Lower leg skin (tissue), 4 donors: ENCODE measurements around the gene PLXNC1. TPM values are rescaled to one million over a fixed set of nuclear protein-coding genes. Genes with fewer than 3 reads are reported as not detected.

Experiments
- DNase-seq, 2 donors: peaks; one replicate each; pipeline ENCODE4 v3.0.0-alpha.2; 2019; ENCODE audit warnings: low spot score in 2 of 2
- H3K4me3 ChIP-seq: fragments of 200-600 bp; sonication (generic); 2 replicates; pipeline ENCODE4 v1.5.1; 2017; ENCODE audit warnings: mild to moderate bottlenecking, low read depth; ENCODE audit not compliant: poor library complexity, severe bottlenecking
- POLR2A ChIP-seq, 2 donors: fragments of 450-650 bp; IDR thresholded peaks; one replicate each; pipeline ENCODE4 v1.6.1; 2016 to 2017; ENCODE audit warnings: antibody characterized with exemption in 2 of 2, mild to moderate bottlenecking in 1 of 2, moderate library complexity in 1 of 2
- WGBS, 2 donors: methylation state at CpG; one replicate each; pipeline ENCODE4 v1.1.5; 2018; 5-methylcytosine and 5-hydroxymethylcytosine counted together
- intact Hi-C: fragments of 100-400 bp; cut with DNase I; formaldehyde crosslinking; loops from one replicate; pipeline ENCODE4 v1.15.0; 2023; ENCODE audit warnings: low total_unique reads
- total RNA-seq, 4 donors: library from RNA; depleted of rRNA; stranded (reverse); fragments of >200 nt; gene quantifications; one replicate each; pipeline ENCODE4 v1.1.0, GENCODE V29; 2016
- TF ChIP-seq, protein P1 (sequence below), 3 donors: fragments of 450-650 bp; IDR thresholded peaks; one replicate each; pipeline ENCODE4 v1.5.1; 2016; ENCODE audit warnings: antibody characterized with exemption in 3 of 3, mild to moderate bottlenecking in 3 of 3, moderate library complexity in 2 of 3

PLXNC1 gene
- total RNA-seq, 4 donors from 2014 or later: 7.6 to 10.8 (median 8.2) TPM

DNA sequence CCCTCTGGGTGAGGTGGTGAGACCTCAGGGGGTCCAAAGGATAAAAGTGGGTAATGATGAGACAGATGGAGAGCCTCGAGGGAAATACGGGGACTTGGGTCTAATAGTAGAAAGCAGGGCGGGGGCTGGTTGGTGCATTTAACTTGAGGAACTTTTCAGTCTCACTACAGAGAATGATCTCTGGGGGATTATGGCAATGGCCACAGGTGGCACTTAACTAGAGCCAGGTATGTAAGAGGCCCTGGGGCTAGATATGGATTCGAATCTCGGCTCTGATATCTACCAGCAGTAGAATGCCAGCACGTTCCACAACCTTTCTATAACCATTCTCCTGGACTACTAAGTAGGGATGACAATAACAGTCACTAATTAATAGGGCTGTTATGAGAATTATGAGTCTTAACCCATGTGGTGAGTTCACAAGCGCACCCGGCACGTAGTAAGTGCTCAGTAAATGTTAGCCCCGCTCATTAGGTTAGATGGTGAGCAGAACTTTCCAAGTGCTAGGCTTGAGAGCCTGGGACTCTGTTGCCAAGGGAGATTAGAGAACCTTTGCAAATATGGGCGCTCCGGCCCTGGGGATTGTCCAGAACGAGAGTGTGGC is 888 bp upstream of the PLXNC1 start:
- intact Hi-C loops: loop anchor here (10.0 kb wide), 1 partner anchor 367 kb away; no protein-coding TSS in a partner anchor
- TF ChIP-seq POLR2A (IDR thresholded peaks at IDR 0.05): no peak
- WGBS, 2 donors: 57% methylated on average over 13 of the region's 13 CpGs
- DNase-seq: no peak
- H3K4me3 ChIP-seq: peak overlapping the region; percentile 17

DNA sequence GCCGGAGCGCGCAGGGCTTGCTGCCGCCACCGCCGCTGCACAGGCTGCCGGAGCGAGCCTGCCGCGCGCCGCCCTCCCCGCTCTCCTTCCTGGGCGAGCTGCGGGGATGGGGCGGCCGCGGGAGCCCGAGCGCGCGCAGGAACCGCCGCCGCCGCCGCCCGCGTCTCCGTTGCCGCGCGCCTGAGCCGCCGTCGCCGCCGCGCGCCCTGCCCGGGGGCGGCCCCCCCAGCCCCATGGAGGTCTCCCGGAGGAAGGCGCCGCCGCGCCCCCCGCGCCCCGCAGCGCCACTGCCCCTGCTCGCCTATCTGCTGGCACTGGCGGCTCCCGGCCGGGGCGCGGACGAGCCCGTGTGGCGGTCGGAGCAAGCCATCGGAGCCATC is 352 bp downstream of the PLXNC1 start:
- no peak for TF ChIP-seq POLR2A (IDR thresholded peaks at IDR 0.05)
- TF ChIP-seq, protein P1, sequence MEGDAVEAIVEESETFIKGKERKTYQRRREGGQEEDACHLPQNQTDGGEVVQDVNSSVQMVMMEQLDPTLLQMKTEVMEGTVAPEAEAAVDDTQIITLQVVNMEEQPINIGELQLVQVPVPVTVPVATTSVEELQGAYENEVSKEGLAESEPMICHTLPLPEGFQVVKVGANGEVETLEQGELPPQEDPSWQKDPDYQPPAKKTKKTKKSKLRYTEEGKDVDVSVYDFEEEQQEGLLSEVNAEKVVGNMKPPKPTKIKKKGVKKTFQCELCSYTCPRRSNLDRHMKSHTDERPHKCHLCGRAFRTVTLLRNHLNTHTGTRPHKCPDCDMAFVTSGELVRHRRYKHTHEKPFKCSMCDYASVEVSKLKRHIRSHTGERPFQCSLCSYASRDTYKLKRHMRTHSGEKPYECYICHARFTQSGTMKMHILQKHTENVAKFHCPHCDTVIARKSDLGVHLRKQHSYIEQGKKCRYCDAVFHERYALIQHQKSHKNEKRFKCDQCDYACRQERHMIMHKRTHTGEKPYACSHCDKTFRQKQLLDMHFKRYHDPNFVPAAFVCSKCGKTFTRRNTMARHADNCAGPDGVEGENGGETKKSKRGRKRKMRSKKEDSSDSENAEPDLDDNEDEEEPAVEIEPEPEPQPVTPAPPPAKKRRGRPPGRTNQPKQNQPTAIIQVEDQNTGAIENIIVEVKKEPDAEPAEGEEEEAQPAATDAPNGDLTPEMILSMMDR (IDR thresholded peaks at IDR 0.05): no peak

DNA sequence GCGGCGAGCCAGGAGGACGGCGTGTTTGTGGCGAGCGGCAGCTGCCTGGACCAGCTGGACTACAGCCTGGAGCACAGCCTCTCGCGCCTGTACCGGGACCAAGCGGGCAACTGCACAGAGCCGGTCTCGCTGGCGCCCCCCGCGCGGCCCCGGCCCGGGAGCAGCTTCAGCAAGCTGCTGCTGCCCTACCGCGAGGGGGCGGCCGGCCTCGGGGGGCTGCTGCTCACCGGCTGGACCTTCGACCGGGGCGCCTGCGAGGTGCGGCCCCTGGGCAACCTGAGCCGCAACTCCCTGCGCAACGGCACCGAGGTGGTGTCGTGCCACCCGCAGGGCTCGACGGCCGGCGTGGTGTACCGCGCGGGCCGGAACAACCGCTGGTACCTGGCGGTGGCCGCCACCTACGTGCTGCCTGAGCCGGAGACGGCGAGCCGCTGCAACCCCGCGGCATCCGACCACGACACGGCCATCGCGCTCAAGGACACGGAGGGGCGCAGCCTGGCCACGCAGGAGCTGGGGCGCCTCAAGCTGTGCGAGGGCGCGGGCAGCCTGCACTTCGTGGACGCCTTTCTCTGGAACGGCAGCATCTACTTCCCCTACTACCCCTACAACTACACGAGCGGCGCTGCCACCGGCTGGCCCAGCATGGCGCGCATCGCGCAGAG is 873 bp downstream of the PLXNC1 start:
- DNase-seq: peak in 1 of 2 donors; percentile 81
- peak overlapping the region; percentile 36 for H3K4me3 ChIP-seq
- WGBS, 2 donors: 0 to 3% methylated on average over 19 to 20 of the region's 76 CpGs
- intact Hi-C loops: loop anchor here (10.0 kb wide), 1 partner anchor 366 kb away; no protein-coding TSS in a partner anchor
- TF ChIP-seq, protein P1 (IDR thresholded peaks at IDR 0.05): no peak
- no peak for TF ChIP-seq POLR2A (IDR thresholded peaks at IDR 0.05)

More for the DNA sequence above, 352 bp downstream of the PLXNC1 start:
- intact Hi-C loops: loop anchor here (10.0 kb wide), 1 partner anchor 366 kb away; no protein-coding TSS in a partner anchor
- DNase-seq: no peak
- 0% methylated on average over 7 of the region's 62 CpGs; no CpG with 5 or more reads in 1 of the 2 donors for WGBS, 2 donors
- peak overlapping the region; percentile 36 for H3K4me3 ChIP-seq

DNA sequence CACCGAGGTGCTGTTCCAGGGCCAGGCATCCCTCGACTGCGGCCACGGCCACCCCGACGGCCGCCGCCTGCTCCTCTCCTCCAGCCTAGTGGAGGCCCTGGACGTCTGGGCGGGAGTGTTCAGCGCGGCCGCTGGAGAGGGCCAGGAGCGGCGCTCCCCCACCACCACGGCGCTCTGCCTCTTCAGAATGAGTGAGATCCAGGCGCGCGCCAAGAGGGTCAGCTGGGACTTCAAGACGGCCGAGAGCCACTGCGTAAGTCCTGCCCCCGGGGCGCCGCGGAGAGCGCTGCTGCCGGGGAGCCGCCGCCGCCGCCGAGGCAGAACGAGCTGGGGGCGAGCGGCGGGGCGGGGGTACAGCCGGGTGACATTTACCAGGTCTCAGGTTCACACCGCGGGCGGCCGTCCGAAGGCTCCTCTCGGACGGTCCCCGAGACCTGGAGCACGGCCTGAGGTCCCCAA is 1.4 kb downstream of the PLXNC1 start:
- WGBS, 2 donors: 0% methylated on average over 28 to 32 of the region's 49 CpGs
- intact Hi-C loops: loop anchor here (10.0 kb wide), 1 partner anchor 365 kb away; no protein-coding TSS in a partner anchor
- peak in 1 of 2 donors; percentile 86 for DNase-seq
- H3K4me3 ChIP-seq: peak overlapping the region; percentile 21
- TF ChIP-seq POLR2A (IDR thresholded peaks at IDR 0.05): no peak
- TF ChIP-seq, protein P1 (IDR thresholded peaks at IDR 0.05): no peak

DNA sequence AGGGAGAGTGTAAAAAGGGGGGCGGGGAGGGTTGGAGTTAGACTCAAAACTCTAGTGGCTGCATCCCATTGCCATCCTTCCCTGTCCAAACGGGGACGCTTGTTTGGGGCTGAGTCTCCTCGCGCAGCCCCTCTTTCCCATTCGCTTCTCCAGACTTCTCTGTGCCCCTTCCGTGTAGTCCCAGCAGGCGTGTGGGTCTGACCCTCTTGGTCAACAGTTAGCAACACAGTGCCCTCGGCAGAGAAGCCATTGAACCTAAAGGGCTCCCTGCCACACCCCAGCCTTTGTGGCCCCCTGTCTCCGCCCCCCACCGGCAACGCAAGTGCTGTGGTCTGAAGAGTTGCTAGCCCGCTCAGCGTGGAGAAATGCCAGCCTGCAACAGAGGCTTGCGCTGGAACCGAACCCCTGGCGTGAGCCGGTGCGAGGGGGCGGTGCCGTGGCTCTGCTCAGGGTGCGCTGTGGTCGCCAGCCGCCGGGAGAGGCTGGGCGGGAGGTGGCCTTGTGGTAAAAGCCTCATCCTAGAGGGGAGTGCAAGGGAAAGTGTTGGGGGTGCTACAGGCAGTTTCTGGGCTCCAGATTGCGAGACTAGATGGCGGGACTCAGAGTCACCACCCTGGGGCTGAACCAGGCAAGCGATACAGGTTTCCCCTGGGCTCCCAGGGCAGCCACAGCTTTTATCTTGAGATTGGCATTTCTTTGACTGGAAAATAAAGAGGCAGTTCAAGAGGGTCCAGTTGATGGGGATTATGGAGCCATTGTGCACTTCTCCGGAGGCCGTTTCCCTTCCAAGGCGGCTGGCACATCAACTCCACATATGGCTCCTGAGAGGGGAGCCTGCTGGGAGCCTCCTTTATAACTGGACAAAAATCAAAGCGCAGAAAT is 2.1 kb downstream of the PLXNC1 start:
- DNase-seq: peak in 1 of 2 donors; percentile 83
- WGBS, 2 donors: 10 to 14% methylated on average over 22 to 33 of the region's 33 CpGs
- H3K4me3 ChIP-seq: no peak overlapping the region
- TF ChIP-seq, protein P1 (IDR thresholded peaks at IDR 0.05): no peak
- no peak for TF ChIP-seq POLR2A (IDR thresholded peaks at IDR 0.05)
- intact Hi-C loops: no loop called here
